ENCODE results near the gene SYNDIG1. TPM values are rescaled to one million over a fixed set of nuclear protein-coding genes. Genes with fewer than 3 reads are reported as not detected.

The SYNDIG1 gene
- total RNA-seq, 1 experiment from 2014 or later = not detected

GRCh38 chr20:24579475-24579874, 110.0 kb downstream of the SYNDIG1 start:
- H3K4me1 ChIP-seq (ENCODE audit: control insufficient read depth, insufficient read depth, low read length) = no peaks in the 10 kb centered on the region
- ChIA-PET CTCF (no interaction called here), POLR2A (no interaction called here)
- DNase-seq (ENCODE audit: low read depth, low spot score) = no peak
- no peaks in the 10 kb centered on the region for H3K9me3 ChIP-seq (ENCODE audit: control insufficient read depth, insufficient read depth, low read depth, low read length)
- BruUV-seq (replicated peaks) = no TSS peak
- intact Hi-C loops (cut with micrococcal nuclease; ENCODE audit: unreplicated experiment) (no loop called here), in situ Hi-C loops (cut with HindIII; ENCODE audit: low pct_unique_long_range_greater_than_20kb, low sequenced_read_pairs) (no loop called here)
- H3K4me3 ChIP-seq (ENCODE audit: low read depth in 2 of 2, low read length in 2 of 2) = no peak overlapping the region
- no peak for ATAC-seq
- no peaks in the 10 kb centered on the region for H3K27me3 ChIP-seq (ENCODE audit: control insufficient read depth, insufficient read depth, low read length)
- no peak overlapping the region for H3K27ac ChIP-seq (ENCODE audit: low read length)
- H3K36me3 ChIP-seq (ENCODE audit: control insufficient read depth, insufficient read depth, low read length) = no peaks in the 10 kb centered on the region
- TF ChIP-seq REST (IDR thresholded peaks at IDR 0.05; ENCODE audit: insufficient read depth in 1 of 2, low read depth in 2 of 2, low read length in 1 of 2) (no peak), CTCF (IDR thresholded peaks at IDR 0.05) (no peak), TCF7L2 (IDR thresholded peaks at IDR 0.05; ENCODE audit: low read depth, low read length) (no peak), POLR2AphosphoS5 (IDR thresholded peaks at IDR 0.05; ENCODE audit: low read depth, low read length) (no peak), SIN3A (IDR thresholded peaks at IDR 0.05; ENCODE audit: borderline replicate concordance, insufficient read depth, low read depth, low read length) (no peak)

GRCh38 chr20:24580006-24580405, 110.6 kb downstream of the SYNDIG1 start:
- Histone ChIP-seq H3K4me3 (ENCODE audit: low read depth in 2 of 2, low read length in 2 of 2) (no peak overlapping the region), H3K27ac (ENCODE audit: low read length) (no peak overlapping the region), H3K27me3 (ENCODE audit: control insufficient read depth, insufficient read depth, low read length) (no peaks in the 10 kb centered on the region), H3K9me3 (ENCODE audit: control insufficient read depth, insufficient read depth, low read depth, low read length) (no peaks in the 10 kb centered on the region), H3K4me1 (ENCODE audit: control insufficient read depth, insufficient read depth, low read length) (no peaks in the 10 kb centered on the region), H3K36me3 (ENCODE audit: control insufficient read depth, insufficient read depth, low read length) (no peaks in the 10 kb centered on the region)
- ChIA-PET POLR2A (no interaction called here), CTCF (no interaction called here)
- intact Hi-C loops (cut with micrococcal nuclease; ENCODE audit: unreplicated experiment) (no loop called here), in situ Hi-C loops (cut with HindIII; ENCODE audit: low pct_unique_long_range_greater_than_20kb, low sequenced_read_pairs) (no loop called here)
- ATAC-seq (no peak), DNase-seq (ENCODE audit: low read depth, low spot score) (no peak)
- no TSS peak for BruUV-seq (replicated peaks)
- TF ChIP-seq CTCF (IDR thresholded peaks at IDR 0.05) = no peak
- TF ChIP-seq POLR2AphosphoS5 (IDR thresholded peaks at IDR 0.05; ENCODE audit: low read depth, low read length) = no peak
- TF ChIP-seq REST (IDR thresholded peaks at IDR 0.05; ENCODE audit: insufficient read depth in 1 of 2, low read depth in 2 of 2, low read length in 1 of 2) = no peak
- no peak for TF ChIP-seq TCF7L2 (IDR thresholded peaks at IDR 0.05; ENCODE audit: low read depth, low read length)
- TF ChIP-seq SIN3A (IDR thresholded peaks at IDR 0.05; ENCODE audit: borderline replicate concordance, insufficient read depth, low read depth, low read length) = no peak

Measured in Panc1 (cell line).